Measurements from ENCODE around the gene BCL6B.
"Not testable (repeated sequence)": the region's sequence is repeated elsewhere in the genome, so short reads cannot be mapped to it uniquely, and the experiment has no call there.

Gene BCL6B

DNA sequence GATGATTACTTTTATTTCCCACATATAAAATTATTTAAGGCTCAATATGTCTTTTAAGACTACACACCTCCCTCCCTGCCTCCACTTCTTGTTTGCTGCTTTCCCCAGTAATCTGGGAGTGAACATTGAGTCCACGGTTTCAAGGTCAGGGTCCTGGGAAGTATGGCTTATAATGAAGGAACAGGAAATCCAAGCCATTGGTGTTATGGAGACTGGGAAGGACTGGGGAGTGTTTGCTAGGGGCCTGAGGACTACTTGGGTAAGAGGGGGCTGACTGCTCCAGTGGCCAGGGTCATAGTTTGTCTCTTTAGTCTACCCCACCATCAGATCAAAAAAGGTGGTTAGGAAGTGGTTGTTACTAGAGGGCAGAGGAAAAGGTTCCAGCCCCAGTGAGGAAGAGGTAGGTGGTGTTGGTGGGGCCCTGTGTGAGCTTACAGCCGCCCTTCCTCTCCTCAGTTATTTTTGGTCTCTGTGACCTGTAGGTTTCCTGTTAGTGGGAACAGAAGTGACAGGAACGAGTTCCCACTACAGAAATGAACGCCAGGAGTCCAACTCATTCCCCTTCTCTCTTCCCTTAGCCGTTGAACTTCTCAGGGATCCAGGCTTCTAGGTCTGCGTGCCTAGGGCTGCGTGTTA is 12.2 kb downstream of the BCL6B start:
- DNase-seq = no peak

DNA sequence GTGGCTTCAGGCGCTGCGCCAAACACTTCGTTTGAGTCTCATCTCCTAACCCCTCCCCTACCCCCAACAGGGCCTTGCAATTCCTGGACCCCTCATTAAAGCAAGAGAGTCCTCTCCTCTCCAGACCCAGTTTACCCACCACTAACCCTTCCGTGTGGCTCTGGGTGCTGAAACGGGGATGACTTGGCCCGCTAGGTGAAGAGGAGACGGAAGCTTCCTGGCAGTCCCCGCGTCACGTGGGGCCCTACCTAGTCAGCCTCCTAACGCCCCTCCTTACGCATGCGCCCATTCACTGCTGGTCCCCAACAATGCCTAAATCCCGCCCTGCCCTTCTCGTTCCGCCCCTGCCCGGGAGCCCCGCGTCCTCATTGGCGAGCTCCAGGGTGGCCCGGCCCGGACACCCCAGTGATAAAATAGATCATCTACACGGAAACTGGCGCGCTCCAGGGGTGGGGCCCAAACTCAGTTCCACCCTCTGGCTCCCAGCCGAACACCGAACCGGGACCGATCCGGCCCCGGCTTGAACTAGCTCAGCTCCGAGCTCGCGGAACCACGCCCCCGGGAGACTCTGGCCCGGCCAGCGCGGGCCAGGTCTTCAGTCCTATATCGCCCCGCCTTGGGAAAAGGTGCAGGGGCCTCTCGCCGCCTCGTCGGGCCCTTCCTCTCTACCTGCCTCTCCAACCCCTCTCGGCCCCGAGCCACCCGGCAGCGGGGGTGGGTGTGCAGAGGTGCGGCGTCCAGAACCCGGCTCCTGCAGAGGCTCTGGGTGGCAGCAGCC is 12.9 kb downstream of the BCL6B start, which contains the start of gene SLC16A13:
Gene SLC16A13, plus strand, starts transcription at position 425 of the 778 bp plus-strand sequence. CDS start 368 bp downstream, outside the sequence.
- peak; percentile 67 for DNase-seq

GRCh38 chr17:7038025-7038862 is 15.4 kb downstream of the BCL6B start:
- no peak for DNase-seq

- no peak for DNase-seq
Measured at GRCh38 chr17:7039832-7040231, 17.0 kb downstream of the BCL6B start.

- DNase-seq = no peak
Measured at GRCh38 chr17:7041607-7042500, 19.0 kb downstream of the BCL6B start.

DNA sequence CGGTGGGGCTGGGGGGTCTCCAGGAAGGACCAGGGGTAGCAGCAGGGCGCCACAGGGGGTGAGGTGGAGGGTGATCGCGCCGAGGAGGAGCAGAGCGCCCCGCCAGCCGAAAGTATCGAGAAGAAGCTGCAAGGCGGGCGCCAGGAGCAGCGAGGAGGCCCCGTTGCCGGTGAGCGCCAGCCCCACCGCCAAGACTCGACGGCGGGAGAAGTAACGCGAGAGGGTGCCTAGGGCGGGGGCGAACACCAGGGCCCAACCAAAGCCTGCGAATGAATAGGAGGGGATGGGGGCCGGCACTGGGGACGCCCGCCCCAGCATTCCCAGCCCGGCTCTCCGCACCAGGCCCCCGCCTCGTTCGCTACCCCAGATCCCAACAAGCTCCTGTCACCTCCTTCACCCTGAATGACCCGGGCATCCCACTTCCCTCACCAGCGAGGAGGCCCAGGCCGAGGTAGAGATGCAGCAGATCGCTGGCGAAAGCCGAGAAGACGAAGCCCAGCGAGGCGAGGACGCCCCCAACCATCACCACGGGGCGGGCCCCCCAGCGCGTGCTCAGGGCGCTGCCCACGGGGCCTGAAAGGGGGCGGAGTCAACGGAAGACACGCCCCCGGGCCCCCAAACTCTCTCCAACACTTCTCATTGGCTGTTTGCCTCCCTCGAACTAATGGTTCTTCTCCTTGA is 19.8 kb downstream of the BCL6B start:
- DNase-seq = no peak

- DNase-seq = no peak
Measured at GRCh38 chr17:7043182-7043496, 20.3 kb downstream of the BCL6B start.

DNA sequence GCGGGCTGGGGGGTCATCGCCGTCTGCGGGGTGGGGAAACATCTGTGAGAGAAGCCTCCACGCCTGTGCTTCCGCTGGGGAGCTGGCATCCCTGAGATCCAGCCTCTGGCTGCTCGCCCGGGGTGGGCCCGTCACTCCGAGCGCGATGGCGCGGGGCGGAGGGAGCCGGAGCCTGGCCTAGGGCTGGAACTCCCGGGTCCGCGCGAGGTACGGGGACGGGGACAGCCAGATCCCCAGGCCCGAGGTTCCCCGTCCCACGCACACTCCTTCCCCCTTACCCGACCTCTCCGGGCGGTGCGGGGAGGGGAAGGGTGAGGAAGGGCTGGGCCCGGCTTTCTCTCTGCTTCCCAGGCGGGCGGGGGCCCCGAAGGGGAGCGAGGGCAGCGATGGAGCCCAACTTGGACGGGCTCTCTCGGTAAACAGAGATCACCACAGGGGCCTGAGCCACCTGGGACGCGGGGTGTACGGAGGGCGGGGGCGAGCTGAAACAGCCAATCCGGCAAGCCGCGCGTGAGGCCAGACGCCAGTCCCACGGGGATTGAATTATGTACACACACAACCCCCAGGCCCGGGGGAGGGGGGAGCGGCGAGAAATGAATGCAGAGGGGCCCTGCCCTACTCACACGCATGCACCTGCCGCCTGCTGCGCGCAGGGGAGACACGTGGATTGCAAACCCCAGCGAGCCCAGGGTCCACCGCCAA is 20.8 kb downstream of the BCL6B start, which contains the start of gene SLC16A11:
Gene SLC16A11, minus strand, starts transcription at position 596 of the 702 bp plus-strand sequence. Its CDS starts 579 bp downstream, at position 17.
- no peak for DNase-seq

DNA sequence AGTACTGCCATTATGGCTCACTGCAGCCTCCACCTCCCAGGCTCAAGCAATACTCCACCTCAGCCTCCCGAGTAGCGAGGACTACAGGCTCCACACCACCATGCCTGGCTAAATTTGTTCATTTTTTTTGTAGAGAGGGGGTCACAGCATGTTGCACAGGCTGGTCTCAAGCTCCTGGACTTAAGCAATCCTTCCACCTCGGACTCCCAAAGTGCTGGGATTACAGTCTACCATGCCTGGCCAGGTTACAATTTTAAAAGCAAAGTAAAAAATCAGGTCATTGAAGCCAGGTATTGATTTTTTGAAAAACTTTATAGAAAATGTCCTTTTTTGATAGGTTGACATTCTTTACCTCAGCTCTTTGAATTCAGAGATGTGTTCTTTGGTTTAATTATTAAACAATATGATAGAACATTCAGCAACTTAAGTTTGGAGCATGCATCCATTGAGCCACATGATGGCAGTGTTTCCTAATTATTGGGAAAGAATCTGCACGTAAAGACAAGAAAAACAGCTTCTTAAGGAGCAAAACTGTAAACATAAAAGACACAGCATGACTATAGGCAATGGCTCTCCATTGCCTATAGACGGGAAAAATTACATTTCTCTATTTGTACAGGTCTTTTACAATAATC is 22.8 kb downstream of the BCL6B start:
- no peak for DNase-seq

DNA sequence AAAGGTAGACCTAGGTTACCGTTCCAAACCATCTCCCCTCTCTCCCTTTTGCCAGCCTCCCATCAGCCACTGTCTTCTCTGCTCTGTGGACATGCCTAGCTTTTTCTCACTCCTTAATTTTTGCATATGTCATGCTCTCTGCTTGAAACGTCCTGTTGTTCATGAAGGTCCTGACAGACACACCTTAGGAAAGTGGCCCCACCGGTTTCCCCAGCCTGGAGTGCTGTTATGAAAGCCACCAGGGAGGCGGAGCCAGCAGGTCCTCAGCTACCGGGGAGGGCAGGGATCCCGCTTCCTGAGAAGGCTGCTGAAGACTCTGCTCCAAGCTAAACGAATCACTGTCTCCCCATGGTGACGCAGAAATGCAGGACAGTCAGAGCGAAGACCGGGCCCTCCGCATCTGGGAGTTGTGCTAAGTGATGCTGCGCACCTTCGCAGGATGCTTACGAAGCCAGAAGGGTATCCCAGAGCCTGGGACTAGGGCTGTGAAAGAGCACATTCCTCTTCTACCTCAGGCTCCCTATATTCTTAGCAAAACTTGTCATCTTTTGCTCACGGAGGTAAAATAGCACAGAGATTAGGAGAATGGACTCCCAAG is 23.4 kb downstream of the BCL6B start:
- DNase-seq = no peak

DNA sequence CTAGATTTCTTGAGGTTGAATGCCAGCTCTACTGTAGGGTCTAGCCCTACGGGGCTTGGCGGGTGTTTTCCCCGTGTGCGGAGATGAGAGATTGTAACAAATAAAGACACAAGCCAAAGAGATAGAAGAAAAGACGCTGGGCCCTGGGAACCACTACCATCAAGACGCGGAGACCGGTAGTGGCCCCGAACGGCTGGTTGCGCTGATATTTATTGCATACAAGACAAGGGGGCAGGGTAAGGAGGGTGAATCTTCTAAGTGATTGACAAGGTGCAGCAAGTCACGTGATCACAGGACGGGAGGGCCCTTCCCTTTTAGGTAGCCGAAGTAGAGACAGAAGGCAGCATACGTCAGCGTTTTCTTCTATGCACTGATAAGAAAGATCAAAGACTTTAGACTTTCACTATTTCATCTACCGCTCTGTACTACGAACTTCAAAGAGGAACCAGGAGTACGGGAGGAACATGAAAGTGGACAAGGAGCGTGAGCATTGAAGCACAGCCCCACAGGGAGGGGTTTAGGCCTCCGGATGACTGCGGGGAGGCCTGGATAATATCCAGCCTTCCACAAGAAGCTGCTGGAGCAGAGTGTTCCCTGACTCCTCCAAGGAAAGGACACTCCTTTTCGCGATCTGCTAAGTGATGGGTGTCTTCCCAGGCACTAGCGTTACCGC is 24.0 kb downstream of the BCL6B start:
- not testable (repeated sequence) for DNase-seq

GRCh38 chr17:7047566-7047965 is 24.7 kb downstream of the BCL6B start:
- no peak for DNase-seq

- DNase-seq = no peak
Measured at GRCh38 chr17:7048968-7049367, 26.1 kb downstream of the BCL6B start.

GRCh38 chr17:7050583-7050982 is 27.7 kb downstream of the BCL6B start:
- DNase-seq = not testable (repeated sequence)

DNA sequence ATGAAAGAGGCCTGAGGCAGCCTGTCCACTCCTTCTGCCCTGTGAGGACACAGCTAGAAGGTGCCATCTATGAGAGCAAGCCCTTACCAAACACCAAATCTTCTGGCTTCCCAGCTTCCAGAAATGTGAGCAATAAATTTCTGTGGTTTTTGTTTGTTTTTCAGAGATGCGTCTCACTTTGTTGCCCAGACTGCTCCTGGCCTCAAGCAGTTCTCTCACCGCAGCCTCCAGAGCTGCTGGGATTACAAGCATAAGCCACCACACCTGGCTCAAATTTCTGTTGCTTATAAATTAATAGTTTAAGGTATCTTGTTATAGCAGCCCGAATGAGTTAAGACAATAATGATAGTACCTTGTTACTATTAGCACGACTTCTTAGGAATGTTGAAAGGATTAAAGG is 33.5 kb downstream of the BCL6B start:
- no peak for DNase-seq

- no peak for DNase-seq
Measured at GRCh38 chr17:7058831-7059447, 36.1 kb downstream of the BCL6B start.

GRCh38 chr17:7060165-7060891 is 37.5 kb downstream of the BCL6B start:
- no peak for DNase-seq

DNA sequence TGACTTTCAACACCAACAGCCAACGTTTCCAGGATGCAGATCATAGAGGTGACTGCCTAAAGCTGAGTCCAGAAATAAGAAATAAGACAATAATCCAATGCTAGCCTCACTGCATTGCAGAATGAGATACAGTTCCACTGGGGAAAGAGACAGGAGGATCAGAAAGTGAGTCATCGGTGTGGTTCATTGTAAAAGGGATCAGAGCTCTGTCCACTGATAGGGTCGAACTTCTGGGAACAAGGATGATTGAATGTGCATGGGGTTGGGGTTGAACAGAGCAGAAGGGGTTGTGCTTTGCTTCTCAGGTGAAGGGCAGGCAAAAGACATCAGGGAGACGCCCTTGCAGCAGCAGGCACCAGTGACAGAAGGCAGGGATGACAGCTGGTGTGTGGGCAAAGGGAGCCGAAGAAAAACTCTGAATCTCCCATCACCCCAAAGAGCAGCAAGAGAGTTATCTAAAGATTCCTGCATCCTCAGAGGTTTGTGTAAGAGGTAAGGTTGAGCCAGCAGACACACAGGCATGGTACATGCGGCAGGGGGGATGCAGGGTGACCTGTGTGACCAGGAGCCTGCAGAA is 40.8 kb downstream of the BCL6B start:
- DNase-seq = no peak
